Suprapubic skin (tissue), 4 donors: ENCODE data around the gene CNIH2. TPM values are rescaled to one million over a fixed set of nuclear protein-coding genes. Genes with fewer than 3 reads are reported as not detected.
"Not testable (repeated sequence)": the region's sequence is repeated elsewhere in the genome, so short reads cannot be mapped to it uniquely, and the experiment has no call there.

Experiments used
- DNase-seq, 2 donors: peaks; one replicate each; pipeline ENCODE4 v3.0.0-alpha.2; 2019; ENCODE audit warnings: low spot score in 2 of 2
- H3K27ac ChIP-seq: fragments of 200-600 bp; sonication (generic); one replicate; pipeline ENCODE4 v1.5.1; 2019
- H3K27me3 ChIP-seq: fragments of 200-600 bp; sonication (generic); one replicate; pipeline ENCODE4 v1.5.1; 2019
- H3K36me3 ChIP-seq: fragments of 200-600 bp; sonication (generic); one replicate; pipeline ENCODE4 v1.5.1; 2019
- H3K4me1 ChIP-seq: fragments of 200-600 bp; sonication (generic); one replicate; pipeline ENCODE4 v1.5.1; 2019
- H3K4me3 ChIP-seq: fragments of 200-600 bp; sonication (generic); one replicate; pipeline ENCODE4 v1.5.1; 2019; ENCODE audit warnings: mild to moderate bottlenecking
- H3K9me3 ChIP-seq: fragments of 200-600 bp; sonication (generic); one replicate; pipeline ENCODE4 v1.5.1; 2019
- CTCF ChIP-seq, 2 donors: fragments of 200-600 bp in 1 of 2; fragments of 450-650 bp in 1 of 2; sonication (generic) in 1 of 2; IDR thresholded peaks; one replicate each; pipeline ENCODE4 v1.5.1; 2016 to 2019; ENCODE audit warnings: antibody characterized with exemption in 2 of 2, mild to moderate bottlenecking in 1 of 2, moderate library complexity in 1 of 2
- EP300 ChIP-seq: sonication (generic); formaldehyde crosslinking; IDR thresholded peaks from one replicate; pipeline ENCODE4 v1.6.1; 2017; ENCODE audit warnings: antibody characterized with exemption
- POLR2A ChIP-seq, 2 donors: fragments of 450-650 bp; IDR thresholded peaks; one replicate each; pipeline ENCODE4 v1.6.1; 2017; ENCODE audit warnings: antibody characterized with exemption in 2 of 2, mild to moderate bottlenecking in 2 of 2, moderate library complexity in 2 of 2
- POLR2AphosphoS5 ChIP-seq, 3 donors: sonication (generic); formaldehyde crosslinking; IDR thresholded peaks; one replicate each; pipeline ENCODE4 v1.6.1; 2017; ENCODE audit warnings: antibody characterized with exemption in 3 of 3
- WGBS: methylation state at CpG from one replicate; pipeline ENCODE4 v1.1.5; 2018; 5-methylcytosine and 5-hydroxymethylcytosine counted together
- total RNA-seq, 4 donors: library from RNA; depleted of rRNA; stranded (reverse); fragments of >200 nt; gene quantifications; one replicate each; pipeline ENCODE4 v1.1.0, GENCODE V29; 2016

The CNIH2 gene
- total RNA-seq, 4 donors from 2014 or later = 1.1 to 2.5 (median 1.9) TPM; not detected in 1

- TF ChIP-seq EP300 = no peak
- TF ChIP-seq CTCF (IDR thresholded peaks at IDR 0.05) = no peak
- TF ChIP-seq POLR2A (IDR thresholded peaks at IDR 0.05) = no peak
- no peak for TF ChIP-seq POLR2AphosphoS5 (IDR thresholded peaks at IDR 0.05)
Measured at GRCh38 chr11:66315921-66316811, 38.2 kb downstream of the CNIH2 start.

GRCh38 chr11:66316849-66317251 is 38.9 kb downstream of the CNIH2 start, which contains the start of gene CD248:
Gene CD248 (minus strand): TSS chr11:66317044. CDS start chr11:66317027, 17 bp downstream.
- DNase-seq = no peak
- TF ChIP-seq POLR2AphosphoS5 (IDR thresholded peaks at IDR 0.05) = no peak
- TF ChIP-seq EP300 = no peak
- peak in 1 of 2 donors; percentile 33 for TF ChIP-seq POLR2A (IDR thresholded peaks at IDR 0.05)
- Histone ChIP-seq H3K9me3 (no peaks in the 10 kb centered on the region), H3K4me3 (peak within 1 kb of the TSS; percentile 53), H3K27me3 (no peaks in the 10 kb centered on the region), H3K4me1 (peaks cover 56% of the 10 kb centered on the region), H3K36me3 (no peaks in the 10 kb centered on the region), H3K27ac (peak within 1 kb of the TSS; percentile 78)
- no CpG with 5 or more reads among the region's 29 CpGs for WGBS

More at GRCh38 chr11:66315921-66316811, 38.2 kb downstream of the CNIH2 start:
- H3K27me3 ChIP-seq = no peaks in the 10 kb centered on the region
- peaks cover 58% of the 10 kb centered on the region for H3K4me1 ChIP-seq
- H3K4me3 ChIP-seq = peak overlapping the region; percentile 53
- peak overlapping the region; percentile 78 for H3K27ac ChIP-seq
- WGBS = 38% methylated on average over 18 of the region's 52 CpGs
- no peaks in the 10 kb centered on the region for H3K9me3 ChIP-seq
- DNase-seq = no peak
- H3K36me3 ChIP-seq = no peaks in the 10 kb centered on the region

- H3K9me3 ChIP-seq = no peaks in the 10 kb centered on the region
- TF ChIP-seq CTCF (IDR thresholded peaks at IDR 0.05) = no peak
- TF ChIP-seq EP300 = no peak
- no peak for TF ChIP-seq POLR2AphosphoS5 (IDR thresholded peaks at IDR 0.05)
- no peak for TF ChIP-seq POLR2A (IDR thresholded peaks at IDR 0.05)
- no peak for DNase-seq
- WGBS = 0% methylated on average over 3 of the region's 14 CpGs
- H3K27me3 ChIP-seq = no peaks in the 10 kb centered on the region
- no peaks in the 10 kb centered on the region for H3K36me3 ChIP-seq
- peaks cover 59% of the 10 kb centered on the region for H3K4me1 ChIP-seq
- peak overlapping the region; percentile 78 for H3K27ac ChIP-seq
- peak overlapping the region; percentile 53 for H3K4me3 ChIP-seq
Measured at GRCh38 chr11:66317322-66317722, 39.3 kb downstream of the CNIH2 start.

- H3K27ac ChIP-seq = peak overlapping the region; percentile 78
- DNase-seq = peak; percentile 90
- no peaks in the 10 kb centered on the region for H3K9me3 ChIP-seq
- peak in 2 of 3 donors; percentile 78 to 86 for TF ChIP-seq POLR2AphosphoS5 (IDR thresholded peaks at IDR 0.05)
- TF ChIP-seq EP300 = no peak
- no peak for TF ChIP-seq POLR2A (IDR thresholded peaks at IDR 0.05)
- H3K36me3 ChIP-seq = no peaks in the 10 kb centered on the region
- H3K4me1 ChIP-seq = peaks cover 61% of the 10 kb centered on the region
- peak overlapping the region; percentile 53 for H3K4me3 ChIP-seq
- 24% methylated on average over 14 of the region's 16 CpGs for WGBS
- H3K27me3 ChIP-seq = no peaks in the 10 kb centered on the region
Measured at GRCh38 chr11:66317723-66318599, 40.0 kb downstream of the CNIH2 start.

GRCh38 chr11:66318600-66318970 is 40.6 kb downstream of the CNIH2 start:
- Histone ChIP-seq H3K36me3 (no peaks in the 10 kb centered on the region), H3K4me3 (no peak overlapping the region), H3K27me3 (no peaks in the 10 kb centered on the region), H3K27ac (peak overlapping the region; percentile 78), H3K9me3 (no peaks in the 10 kb centered on the region), H3K4me1 (peaks cover 54% of the 10 kb centered on the region)
- no peak for TF ChIP-seq POLR2AphosphoS5 (IDR thresholded peaks at IDR 0.05)
- no peak for TF ChIP-seq POLR2A (IDR thresholded peaks at IDR 0.05)
- TF ChIP-seq EP300 = no peak
- TF ChIP-seq CTCF (IDR thresholded peaks at IDR 0.05) = no peak
- no peak for DNase-seq
- WGBS = 67% methylated on average over 3 of the region's 3 CpGs

GRCh38 chr11:66320289-66320688 is 42.3 kb downstream of the CNIH2 start:
- not testable (repeated sequence) for H3K27me3 ChIP-seq, H3K9me3 ChIP-seq, H3K36me3 ChIP-seq, H3K27ac ChIP-seq, H3K4me3 ChIP-seq, DNase-seq
- H3K4me1 ChIP-seq = peaks cover 60% of the 10 kb centered on the region
- 94% methylated on average over 2 of the region's 2 CpGs for WGBS

GRCh38 chr11:66320748-66321147 is 42.8 kb downstream of the CNIH2 start:
- not testable (repeated sequence) for H3K27me3 ChIP-seq, H3K36me3 ChIP-seq, H3K9me3 ChIP-seq, DNase-seq, H3K4me3 ChIP-seq, H3K27ac ChIP-seq
- 91% methylated on average over 6 of the region's 6 CpGs for WGBS
- H3K4me1 ChIP-seq = peaks cover 65% of the 10 kb centered on the region
